ENCODE measurements around the gene GPATCH8.

Gene GPATCH8

DNA sequence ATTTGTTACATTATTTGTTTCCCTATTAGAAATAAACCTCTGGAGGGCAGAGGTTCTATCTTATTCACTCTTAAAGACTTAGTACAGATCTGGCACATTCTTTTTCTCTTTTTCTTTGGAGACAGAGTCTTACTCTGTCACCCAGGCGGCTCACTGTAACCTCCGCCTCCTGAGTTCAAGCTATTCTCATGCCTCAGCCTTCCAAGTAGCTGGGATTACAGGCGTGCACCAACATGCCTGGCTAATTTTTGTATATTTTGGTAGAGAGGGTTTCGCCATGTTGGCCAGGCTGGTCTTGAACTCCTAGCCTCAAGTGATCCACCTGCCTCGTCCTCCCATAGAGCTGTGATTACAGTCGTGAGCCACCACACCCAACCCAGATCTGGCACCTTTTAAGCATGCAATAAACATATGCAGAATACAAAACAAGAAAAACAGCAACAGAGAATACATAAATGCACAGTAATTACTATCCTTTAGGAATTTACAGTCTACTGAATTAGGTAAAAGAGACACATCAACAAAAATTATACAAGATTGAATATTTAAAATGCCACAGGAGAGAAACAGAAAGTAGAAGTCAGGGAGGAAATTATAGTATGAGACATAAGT is 52.1 kb downstream of the GPATCH8 start:
- no peak for DNase-seq

GRCh38 chr17:44448412-44448811 is 54.8 kb downstream of the GPATCH8 start:
- no peak for DNase-seq

GRCh38 chr17:44444735-44445105 is 58.5 kb downstream of the GPATCH8 start:
- DNase-seq, result no peak

DNA sequence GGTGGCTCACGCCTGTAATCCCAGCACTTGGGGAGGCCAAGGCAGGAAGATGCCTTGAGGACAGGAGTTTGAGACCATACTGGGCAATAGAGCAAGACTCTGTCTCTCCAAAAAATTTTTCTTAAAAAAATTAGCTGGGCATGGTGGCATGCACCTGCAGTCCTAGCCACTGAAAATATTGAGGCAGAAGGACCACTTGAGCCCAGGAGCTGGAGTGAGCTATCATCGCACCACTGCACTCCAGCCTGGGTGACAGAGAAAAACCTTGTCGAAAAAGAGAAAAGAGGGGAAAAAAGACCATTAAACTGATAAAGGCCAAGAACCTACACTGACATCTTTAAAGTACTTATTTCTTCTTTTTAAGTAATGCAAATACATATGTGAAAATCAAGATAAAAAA is 60.4 kb downstream of the GPATCH8 start:
- no peak for DNase-seq

GRCh38 chr17:44439168-44439567 is 64.0 kb downstream of the GPATCH8 start:
- no peak for DNase-seq

- no peak for DNase-seq
These were observed 64.6 kb downstream of the GPATCH8 start for GRCh38 chr17:44438636-44439035.

GRCh38 chr17:44436336-44436735 is 66.9 kb downstream of the GPATCH8 start:
- DNase-seq, result no peak

- DNase-seq, result no peak
These were observed 70.7 kb downstream of the GPATCH8 start for GRCh38 chr17:44432254-44433157.

DNA sequence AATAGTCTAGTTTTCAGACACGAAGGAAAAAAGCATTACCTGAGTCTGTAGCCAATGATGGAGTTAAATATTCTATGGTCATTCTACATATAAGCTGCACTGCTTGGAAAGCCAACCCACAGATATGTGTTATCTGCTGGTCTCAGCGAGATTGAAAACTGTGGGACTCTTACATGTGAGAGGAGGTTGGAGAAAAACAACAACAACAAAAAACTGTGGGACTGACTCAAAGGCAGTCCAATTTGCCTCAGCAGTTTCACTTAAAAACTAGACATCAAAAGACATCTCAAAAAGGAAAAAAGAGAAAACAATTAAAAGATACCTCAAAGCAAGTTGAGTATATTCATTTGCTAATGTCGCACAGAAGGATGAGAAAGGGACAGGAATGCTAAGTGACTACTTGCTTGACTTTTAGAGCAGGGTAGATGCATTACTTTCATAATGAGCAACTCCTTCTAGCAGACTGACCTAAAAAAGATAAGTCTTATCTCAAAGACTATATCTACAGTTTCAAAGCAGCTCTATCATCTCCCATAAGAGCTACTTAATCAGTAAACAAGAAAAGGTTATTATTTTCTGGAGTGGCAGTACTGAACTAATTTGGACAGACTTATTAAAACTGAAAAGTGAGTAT is 78.3 kb downstream of the GPATCH8 start:
- DNase-seq, result no peak

DNA sequence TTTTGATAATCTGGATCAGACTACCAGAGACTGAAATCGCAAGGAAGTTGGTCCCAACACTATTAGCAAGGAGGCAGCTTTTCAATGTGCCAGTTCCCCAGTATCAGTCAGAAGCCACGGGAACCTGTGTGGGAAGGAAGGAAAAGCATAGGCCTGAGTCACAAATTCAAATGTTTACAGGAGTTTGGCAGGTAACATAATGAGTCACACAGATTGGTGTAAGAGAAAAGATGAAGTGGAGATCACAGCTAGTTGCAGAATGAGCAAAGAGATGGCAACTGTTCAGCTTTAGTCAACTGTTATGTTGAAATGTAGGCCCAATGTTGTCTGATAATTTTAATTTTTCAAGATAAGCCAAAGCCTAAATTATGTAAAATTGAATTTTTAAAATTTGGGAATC is 85.7 kb downstream of the GPATCH8 start:
- no peak for DNase-seq

DNA sequence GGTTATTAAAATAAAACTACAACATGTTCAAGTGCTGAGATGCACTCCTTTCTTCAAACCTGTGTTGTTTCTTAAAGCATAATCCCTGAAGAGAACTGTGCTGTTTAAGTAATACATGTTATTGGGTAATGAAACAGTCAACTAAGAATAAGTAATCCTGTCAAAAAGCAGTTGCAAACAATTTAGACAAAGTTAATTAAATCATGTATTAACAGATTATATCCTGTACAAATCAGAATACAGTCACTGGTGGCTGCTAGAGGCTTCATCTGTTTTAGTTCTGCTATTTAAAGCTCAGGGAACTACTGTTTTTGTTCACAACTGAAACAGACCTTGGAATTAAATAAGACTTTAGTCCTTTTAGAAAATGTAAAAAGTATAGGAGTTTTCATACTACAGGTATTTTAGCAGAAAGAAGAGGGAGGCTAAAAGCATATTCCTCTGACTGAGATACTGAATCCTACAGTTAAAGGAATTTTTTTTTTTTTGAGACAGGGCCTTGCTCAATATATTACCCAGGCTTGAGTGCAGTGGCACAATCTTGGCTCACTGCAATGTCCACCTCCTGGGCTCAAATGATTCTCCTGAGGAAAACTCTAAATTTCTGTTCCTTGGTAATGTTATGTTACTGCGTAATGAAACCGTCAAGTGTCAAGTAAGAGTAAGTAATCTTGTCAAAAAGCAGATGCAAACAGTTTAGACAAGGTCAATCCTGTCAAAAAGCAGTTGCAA is 86.5 kb downstream of the GPATCH8 start:
- no peak for DNase-seq

DNA sequence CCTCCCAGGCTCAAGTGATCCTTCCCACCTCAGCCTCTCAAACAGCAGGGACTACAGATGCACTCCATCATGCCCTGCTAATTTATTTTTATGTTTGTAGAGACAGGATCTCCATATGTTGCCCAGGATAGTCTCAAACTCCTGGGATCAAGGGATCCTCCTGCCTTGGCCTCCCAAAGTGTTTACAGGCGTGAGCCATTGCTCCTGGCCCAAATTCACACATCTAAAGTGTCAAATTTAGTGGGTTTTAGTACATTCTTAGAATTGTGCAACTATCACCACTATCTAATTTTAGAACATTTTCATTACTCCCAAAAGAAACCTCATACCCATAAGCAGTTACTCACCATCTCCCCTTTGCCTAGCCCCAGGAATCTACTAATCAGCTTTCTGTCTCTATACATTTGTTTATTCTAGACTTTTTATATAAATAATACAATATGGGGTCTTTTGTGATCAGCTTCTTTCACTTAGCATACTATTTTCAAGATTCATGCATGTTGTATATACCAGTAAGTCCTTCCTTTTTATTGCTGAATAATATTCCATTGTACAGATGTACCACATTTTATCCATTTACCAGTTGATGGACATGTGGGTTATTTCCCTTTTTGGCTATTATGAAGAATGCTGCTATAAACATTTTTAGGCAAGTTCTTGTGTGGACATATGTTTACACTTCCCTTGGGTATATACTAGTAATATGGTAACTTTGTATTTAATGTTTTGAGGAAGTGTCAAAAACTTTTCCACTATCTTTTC is 88.6 kb downstream of the GPATCH8 start:
- no peak for DNase-seq

DNA sequence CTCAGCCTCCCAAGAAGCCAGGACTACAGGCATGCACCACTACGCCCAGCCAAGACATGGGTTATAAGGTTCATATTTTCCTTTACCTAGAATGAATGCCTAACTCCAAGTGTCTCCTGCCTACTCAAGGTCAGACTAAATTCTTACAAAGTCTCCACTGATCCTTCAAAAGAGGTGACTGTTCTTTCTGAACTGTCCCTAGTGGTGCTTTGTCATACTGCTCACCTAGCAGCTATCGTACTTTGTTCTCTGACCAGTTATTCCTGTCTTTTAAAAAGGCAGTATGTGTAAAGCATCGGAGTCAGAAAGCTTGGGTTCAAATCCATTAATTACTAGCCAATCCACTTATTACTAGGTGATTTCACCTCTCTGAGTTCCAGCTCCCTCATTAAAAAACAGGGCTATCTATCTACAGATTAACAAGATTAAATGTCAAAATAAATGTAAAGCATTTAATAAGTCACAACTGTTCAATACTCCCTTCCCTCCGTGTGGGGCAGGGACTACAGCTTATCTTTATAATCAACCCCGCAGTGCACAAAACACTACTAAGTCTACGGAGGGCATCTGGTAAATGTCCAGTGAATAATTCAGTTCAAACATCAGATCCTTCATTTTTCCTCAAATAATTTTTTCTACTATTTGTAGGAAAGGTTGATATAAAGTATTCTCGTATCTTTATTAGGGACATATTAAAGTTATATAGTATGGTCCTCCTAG is 93.7 kb downstream of the GPATCH8 start:
- no peak for DNase-seq

DNA sequence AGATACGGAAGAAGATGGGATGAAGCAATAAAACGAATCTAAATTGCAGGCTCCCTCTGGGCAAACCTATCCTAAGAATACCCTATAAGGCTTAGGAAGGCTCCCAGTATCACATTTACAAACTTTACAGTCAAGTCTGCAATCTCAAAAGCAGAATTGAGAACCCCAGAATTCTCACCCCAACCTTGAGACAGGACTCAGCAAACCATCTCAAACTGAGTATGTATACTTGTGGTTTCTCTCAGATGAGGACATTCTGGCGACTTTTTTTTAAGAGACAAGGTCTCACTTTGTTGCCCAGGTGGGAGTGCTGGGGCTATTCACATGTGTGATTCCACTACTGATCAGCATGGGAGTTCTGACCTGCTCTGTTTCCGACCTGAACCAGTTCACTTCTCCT is 94.4 kb downstream of the GPATCH8 start:
- no peak for DNase-seq

DNA sequence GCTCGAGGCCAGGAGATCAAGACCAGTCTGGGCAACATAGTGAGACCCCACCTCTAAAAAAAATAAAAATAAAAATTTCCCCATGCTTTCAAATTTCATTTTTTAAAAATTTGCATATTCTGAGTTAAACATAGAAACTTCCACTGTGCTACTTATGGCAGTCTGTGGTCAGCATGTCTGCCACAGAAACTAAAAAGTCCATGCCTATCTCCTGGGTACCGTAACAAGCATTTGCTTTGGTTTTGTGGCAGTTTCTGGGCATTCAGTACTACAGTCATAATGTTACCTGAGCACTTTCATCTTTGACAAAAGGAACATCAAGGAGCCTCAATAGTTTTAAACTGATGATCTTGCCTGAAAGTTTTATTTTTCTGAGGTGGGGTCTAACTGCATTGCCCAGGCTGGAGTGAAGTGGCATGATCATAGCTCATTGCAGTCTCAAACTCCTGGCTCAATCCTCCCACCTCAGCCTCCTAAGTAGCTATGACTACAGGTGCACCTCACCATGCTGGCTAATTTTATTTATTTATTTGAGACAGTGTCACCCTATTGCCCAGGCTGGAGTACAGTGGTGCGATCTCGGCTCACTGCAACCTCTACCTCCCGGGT is 100.5 kb downstream of the GPATCH8 start:
- no peak for DNase-seq

GRCh38 chr17:44400226-44400847 is 102.9 kb downstream of the GPATCH8 start:
- peak in 1 of 2 experiments; percentile 23 for DNase-seq

DNA sequence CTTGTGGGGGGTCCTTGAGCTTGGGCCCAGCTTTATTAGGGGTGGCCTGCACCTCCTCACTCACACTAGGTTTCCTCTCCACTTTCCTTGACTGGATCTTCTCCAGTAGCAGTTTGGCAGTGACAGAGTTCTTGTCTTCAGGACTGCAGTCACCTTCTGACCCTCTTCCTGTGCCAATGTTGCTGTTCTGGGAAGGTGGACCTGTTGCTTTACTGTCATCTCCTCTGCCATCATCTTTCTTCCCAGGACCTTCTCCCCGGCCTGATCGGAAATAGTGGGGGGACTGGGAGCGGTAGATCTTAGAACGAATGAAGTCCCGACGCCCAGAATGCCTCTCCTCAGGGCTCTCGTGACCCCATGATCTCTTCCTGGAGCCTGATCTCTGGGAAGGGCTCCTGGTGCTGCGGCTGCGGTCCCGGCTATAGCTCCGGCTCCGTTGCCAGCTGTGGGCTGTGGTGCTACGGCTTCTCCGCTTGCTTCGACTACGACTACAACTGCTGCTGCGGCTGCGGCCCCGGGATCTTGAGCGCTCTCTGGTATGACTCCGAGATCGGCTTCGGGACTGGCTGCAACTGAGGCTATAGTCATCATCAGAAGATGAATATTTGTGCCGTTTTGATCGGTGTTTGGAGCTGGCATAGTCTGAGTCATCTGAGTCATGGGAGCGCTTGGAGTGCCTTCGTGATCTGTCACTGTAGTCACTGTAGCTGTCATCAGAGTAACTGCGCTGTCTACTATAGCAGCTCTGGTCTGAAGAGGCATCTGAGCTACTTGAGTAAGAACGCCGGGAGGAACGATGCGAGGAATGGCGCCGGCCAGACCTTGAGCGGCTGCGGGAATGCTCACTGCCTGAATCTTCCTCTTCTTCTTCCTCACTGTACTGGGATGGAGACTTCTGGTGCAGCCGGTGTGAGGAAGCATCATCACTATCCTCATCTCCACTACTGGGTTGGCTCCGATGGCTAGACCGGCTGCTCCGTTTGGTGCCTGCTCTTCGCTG is 104.2 kb downstream of the GPATCH8 start:
- no peak for DNase-seq

- no peak for DNase-seq
These were observed 105.4 kb downstream of the GPATCH8 start for GRCh38 chr17:44397479-44398440.

All from SW 1271 (cell line).